ENCODE data around the gene MCUR1. TPM values are rescaled to one million over a fixed set of nuclear protein-coding genes. Genes with fewer than 3 reads are reported as not detected.

Gene MCUR1
- polyA plus RNA-seq, 1 experiment: 9.5 TPM

DNA sequence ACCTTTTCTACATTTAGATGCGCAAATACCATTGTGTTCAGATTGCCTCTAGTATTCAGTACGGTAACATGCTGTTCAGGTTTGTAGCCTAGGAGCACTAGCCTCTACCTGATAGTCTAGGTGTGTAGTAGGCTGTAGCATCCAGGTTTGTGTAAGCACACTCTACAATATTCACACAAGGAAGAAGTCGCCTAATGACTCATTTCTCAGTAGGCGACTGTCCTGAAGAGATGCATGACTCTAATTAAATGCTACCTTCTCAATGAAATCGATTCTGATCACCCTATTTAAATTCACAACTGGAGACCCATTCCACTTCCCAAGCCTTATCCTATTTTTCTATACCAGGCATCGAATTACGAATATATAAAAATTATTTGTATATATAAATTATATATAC, 1.3 kb downstream of the MCUR1 start:
- no peak for DNase-seq (ENCODE audit: low read depth, low spot score)
- Histone ChIP-seq H3K27me3 (ENCODE audit: control insufficient read depth, insufficient read depth, low read length) (no peaks in the 10 kb centered on the region), H3K27ac (ENCODE audit: low read depth, low read length) (no peak overlapping the region), H3K9me3 (ENCODE audit: control insufficient read depth, insufficient read depth, low read length) (no peaks in the 10 kb centered on the region), H3K4me3 (ENCODE audit: low read depth, low read length) (peak overlapping the region; percentile 75)
- TF ChIP-seq, protein P1, sequence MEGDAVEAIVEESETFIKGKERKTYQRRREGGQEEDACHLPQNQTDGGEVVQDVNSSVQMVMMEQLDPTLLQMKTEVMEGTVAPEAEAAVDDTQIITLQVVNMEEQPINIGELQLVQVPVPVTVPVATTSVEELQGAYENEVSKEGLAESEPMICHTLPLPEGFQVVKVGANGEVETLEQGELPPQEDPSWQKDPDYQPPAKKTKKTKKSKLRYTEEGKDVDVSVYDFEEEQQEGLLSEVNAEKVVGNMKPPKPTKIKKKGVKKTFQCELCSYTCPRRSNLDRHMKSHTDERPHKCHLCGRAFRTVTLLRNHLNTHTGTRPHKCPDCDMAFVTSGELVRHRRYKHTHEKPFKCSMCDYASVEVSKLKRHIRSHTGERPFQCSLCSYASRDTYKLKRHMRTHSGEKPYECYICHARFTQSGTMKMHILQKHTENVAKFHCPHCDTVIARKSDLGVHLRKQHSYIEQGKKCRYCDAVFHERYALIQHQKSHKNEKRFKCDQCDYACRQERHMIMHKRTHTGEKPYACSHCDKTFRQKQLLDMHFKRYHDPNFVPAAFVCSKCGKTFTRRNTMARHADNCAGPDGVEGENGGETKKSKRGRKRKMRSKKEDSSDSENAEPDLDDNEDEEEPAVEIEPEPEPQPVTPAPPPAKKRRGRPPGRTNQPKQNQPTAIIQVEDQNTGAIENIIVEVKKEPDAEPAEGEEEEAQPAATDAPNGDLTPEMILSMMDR (IDR thresholded peaks at IDR 0.05; ENCODE audit: low read depth, low read length): no peak
- POLR2A ChIA-PET: interaction anchor here (1.8 kb wide), 1 partner anchor 80 kb away, joined by 5 read pairs; no protein-coding TSS in a partner anchor
- CTCF ChIA-PET: interaction anchor here (9.5 kb wide), 1 partner anchor 18 kb away, joined by 87 read pairs; no protein-coding TSS in a partner anchor

- Histone ChIP-seq H3K9me3 (ENCODE audit: control insufficient read depth, insufficient read depth, low read length) (no peaks in the 10 kb centered on the region), H3K27me3 (ENCODE audit: control insufficient read depth, insufficient read depth, low read length) (no peaks in the 10 kb centered on the region), H3K27ac (ENCODE audit: low read depth, low read length) (no peak overlapping the region), H3K4me3 (ENCODE audit: low read depth, low read length) (no peak overlapping the region)
- TF ChIP-seq, protein P1 (IDR thresholded peaks at IDR 0.05; ENCODE audit: low read depth, low read length): no peak
- ChIA-PET POLR2A (no interaction called here), CTCF (interaction anchor here (1.1 to 9.5 kb wide), 3 partner anchors 17 to 238 kb away, joined by 3 to 87 read pairs (median 5); partner anchors contain the start of gene SIRT5)
- DNase-seq (ENCODE audit: low read depth, low spot score): no peak
Measured at GRCh38 chr6:13812359-13812642, 2.1 kb downstream of the MCUR1 start.

- no peak for DNase-seq (ENCODE audit: low read depth, low spot score)
Measured at GRCh38 chr6:13811627-13812358, 2.6 kb downstream of the MCUR1 start.

DNA sequence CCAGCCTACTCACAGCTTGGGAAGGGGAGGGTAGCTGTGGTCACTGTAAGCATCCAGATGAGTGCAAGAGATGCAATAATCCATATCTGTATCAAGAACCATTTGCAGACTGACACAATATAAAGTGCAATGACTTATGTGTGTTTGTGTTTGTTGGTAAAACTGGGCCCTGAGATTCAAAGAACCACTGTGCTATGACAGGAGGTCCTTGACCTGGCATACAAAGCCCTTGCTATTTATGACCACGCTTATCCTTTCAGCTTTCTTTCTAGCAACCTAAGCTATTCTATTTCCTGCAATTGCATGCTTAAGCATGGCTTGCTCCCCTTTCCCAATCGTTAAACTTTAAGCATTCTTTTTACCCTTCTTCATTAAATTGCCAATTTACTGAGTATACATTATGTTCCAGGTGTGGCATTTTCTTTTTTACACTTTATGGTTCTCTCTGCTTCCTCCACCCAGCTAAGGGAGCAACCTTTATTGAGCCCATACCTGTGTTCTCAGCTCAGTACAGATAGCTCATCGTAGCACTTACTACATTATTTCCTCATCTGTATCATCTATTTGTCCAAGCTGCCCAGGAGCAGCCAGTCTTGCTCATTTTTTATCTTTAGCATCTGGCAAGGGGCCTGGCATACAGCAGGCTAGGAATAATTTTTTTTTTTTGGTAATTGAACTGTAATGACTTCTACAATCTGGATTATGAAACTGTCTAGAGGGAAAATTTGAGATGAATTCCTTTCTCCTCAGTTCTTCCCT, 3.5 kb downstream of the MCUR1 start:
- Histone ChIP-seq H3K27ac (ENCODE audit: low read depth, low read length) (no peak overlapping the region), H3K4me3 (ENCODE audit: low read depth, low read length) (no peak overlapping the region), H3K9me3 (ENCODE audit: control insufficient read depth, insufficient read depth, low read length) (no peaks in the 10 kb centered on the region), H3K27me3 (ENCODE audit: control insufficient read depth, insufficient read depth, low read length) (no peaks in the 10 kb centered on the region)
- ChIA-PET CTCF (interaction anchor here (1.1 to 9.5 kb wide), 4 partner anchors 16 to 334 kb away, joined by 3 to 87 read pairs (median 4); no protein-coding TSS in a partner anchor), POLR2A (no interaction called here)
- no peak for DNase-seq (ENCODE audit: low read depth, low spot score)
- TF ChIP-seq, protein P1 (IDR thresholded peaks at IDR 0.05; ENCODE audit: low read depth, low read length): no peak

More at GRCh38 chr6:13811627-13812358, 2.6 kb downstream of the MCUR1 start:
- POLR2A ChIA-PET: interaction anchor here (0.7 kb wide), 1 partner anchor 18 kb away, joined by 4 read pairs; no protein-coding TSS in a partner anchor
- TF ChIP-seq, protein P1 (IDR thresholded peaks at IDR 0.05; ENCODE audit: low read depth, low read length): no peak
- Histone ChIP-seq H3K9me3 (ENCODE audit: control insufficient read depth, insufficient read depth, low read length) (no peaks in the 10 kb centered on the region), H3K27ac (ENCODE audit: low read depth, low read length) (no peak overlapping the region), H3K4me3 (ENCODE audit: low read depth, low read length) (no peak overlapping the region), H3K27me3 (ENCODE audit: control insufficient read depth, insufficient read depth, low read length) (no peaks in the 10 kb centered on the region)
- CTCF ChIA-PET: interaction anchor here (1.1 to 9.5 kb wide), 4 partner anchors 17 to 333 kb away, joined by 3 to 87 read pairs (median 4); partner anchors contain the start of gene SIRT5

Measured in AG04450 (cell line).